Adipocyte (in vitro differentiated cells): ENCODE results near the gene SOBP.
A peak's percentile ranks its signal among the peaks of the same experiment; 100 is the strongest.

Experiments
- DNase-seq: peaks from one replicate; pipeline ENCODE4 v3.0.0-alpha.2; 2015; ENCODE audit warnings: low read depth
- H3K27me3 ChIP-seq: replicated peaks from 2 replicates; pipeline ENCODE4 v1.7.0; 2013; ENCODE audit warnings: mild to moderate bottlenecking, low read length, moderate library complexity; ENCODE audit not compliant: control insufficient read depth, insufficient read depth
- H3K36me3 ChIP-seq: 2 replicates; pipeline ENCODE4 v1.7.0; 2013; ENCODE audit warnings: low read length, mild to moderate bottlenecking, moderate library complexity; ENCODE audit not compliant: control insufficient read depth, insufficient read depth, severe bottlenecking
- H3K4me1 ChIP-seq: 2 replicates; pipeline ENCODE4 v1.7.0; 2013; ENCODE audit warnings: mild to moderate bottlenecking, low read length, moderate library complexity; ENCODE audit not compliant: control insufficient read depth, insufficient read depth
- H3K4me3 ChIP-seq: 2 replicates; pipeline ENCODE4 v1.7.0; 2013; ENCODE audit warnings: mild to moderate bottlenecking, low read length, moderate library complexity
- H3K9ac ChIP-seq: 2 replicates; pipeline ENCODE4 v1.7.0; 2013; ENCODE audit warnings: mild to moderate bottlenecking, low read length, moderate library complexity
- H3K9me3 ChIP-seq: 2 replicates; pipeline ENCODE4 v1.7.0; 2013; ENCODE audit warnings: mild to moderate bottlenecking, low read length, moderate library complexity; ENCODE audit not compliant: control insufficient read depth

SOBP gene

GRCh38 chr6:107560657-107561056, 70.7 kb downstream of the SOBP start:
- no peak for DNase-seq
- H3K36me3 ChIP-seq = no peaks in the 10 kb centered on the region
- H3K4me1 ChIP-seq = peaks cover 12% of the 10 kb centered on the region
- no peaks in the 10 kb centered on the region for H3K9me3 ChIP-seq
- no peak overlapping the region for H3K9ac ChIP-seq
- no peaks in the 10 kb centered on the region for H3K27me3 ChIP-seq
- peak overlapping the region; percentile 12 for H3K4me3 ChIP-seq

- no peaks in the 10 kb centered on the region for H3K36me3 ChIP-seq
- H3K27me3 ChIP-seq = no peaks in the 10 kb centered on the region
- H3K4me3 ChIP-seq = peak overlapping the region; percentile 12
- H3K4me1 ChIP-seq = peaks cover 12% of the 10 kb centered on the region
- DNase-seq = no peak
- H3K9me3 ChIP-seq = no peaks in the 10 kb centered on the region
- H3K9ac ChIP-seq = no peak overlapping the region
Observed at GRCh38 chr6:107561306-107561705, 71.4 kb downstream of the SOBP start.

DNA sequence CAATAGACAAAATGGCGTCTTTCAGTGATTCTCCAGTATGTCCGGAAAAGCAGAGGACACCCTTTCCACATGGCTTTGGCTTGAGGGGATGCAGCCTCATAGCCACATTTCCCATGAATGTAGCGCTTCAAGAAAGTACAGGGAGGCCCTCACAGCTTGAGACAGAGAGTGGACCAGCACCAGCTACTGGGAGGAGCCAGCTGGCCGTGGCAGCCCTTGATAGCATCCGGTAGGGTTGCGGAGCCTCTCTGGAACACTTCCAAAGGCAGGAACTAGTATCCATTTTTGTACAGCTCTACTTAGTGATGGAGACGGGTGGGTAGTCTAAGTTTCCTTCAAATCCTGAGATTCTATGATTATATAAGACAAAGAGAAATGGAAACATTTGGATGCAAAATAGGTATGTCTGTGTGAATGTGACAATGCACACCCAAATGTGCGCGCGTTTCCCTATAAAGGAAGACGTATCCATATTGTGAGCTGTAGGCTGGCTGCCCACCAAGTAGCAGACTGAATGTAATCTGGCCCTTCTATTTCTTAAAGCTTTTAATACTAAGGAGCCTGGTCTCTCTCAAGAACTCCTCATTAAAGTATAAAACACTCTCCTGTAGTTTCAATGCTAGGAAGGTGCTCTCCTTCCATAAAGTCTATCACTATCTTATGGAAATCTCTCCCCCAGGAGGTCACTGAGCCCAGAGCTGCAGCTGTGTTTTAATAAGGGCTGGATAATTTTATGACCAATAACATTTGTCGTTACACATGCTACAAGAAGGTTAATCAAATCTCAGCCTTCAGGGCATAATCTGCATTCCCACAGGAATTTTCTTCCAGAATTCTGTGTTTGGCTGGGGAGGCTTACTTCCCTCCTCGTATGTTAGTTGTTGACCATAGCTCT, 74.0 kb downstream of the SOBP start:
- H3K36me3 ChIP-seq = no peaks in the 10 kb centered on the region
- no peaks in the 10 kb centered on the region for H3K27me3 ChIP-seq
- H3K9me3 ChIP-seq = no peaks in the 10 kb centered on the region
- no peak for DNase-seq
- peaks cover 12% of the 10 kb centered on the region for H3K4me1 ChIP-seq
- H3K4me3 ChIP-seq = no peak overlapping the region
- H3K9ac ChIP-seq = no peak overlapping the region

- H3K36me3 ChIP-seq = no peaks in the 10 kb centered on the region
- H3K27me3 ChIP-seq = no peaks in the 10 kb centered on the region
- no peak overlapping the region for H3K9ac ChIP-seq
- no peaks in the 10 kb centered on the region for H3K9me3 ChIP-seq
- H3K4me3 ChIP-seq = no peak overlapping the region
- no peak for DNase-seq
- H3K4me1 ChIP-seq = peaks cover 12% of the 10 kb centered on the region
Observed at GRCh38 chr6:107564589-107564951, 74.7 kb downstream of the SOBP start.

- no peaks in the 10 kb centered on the region for H3K36me3 ChIP-seq
- H3K9ac ChIP-seq = no peak overlapping the region
- H3K4me3 ChIP-seq = no peak overlapping the region
- no peak for DNase-seq
- H3K9me3 ChIP-seq = no peaks in the 10 kb centered on the region
- peaks cover 12% of the 10 kb centered on the region for H3K4me1 ChIP-seq
- H3K27me3 ChIP-seq = no peaks in the 10 kb centered on the region
Observed at GRCh38 chr6:107565165-107565723, 75.3 kb downstream of the SOBP start.

- no peaks in the 10 kb centered on the region for H3K36me3 ChIP-seq
- H3K9me3 ChIP-seq = no peaks in the 10 kb centered on the region
Observed at GRCh38 chr6:107567643-107568042, 77.7 kb downstream of the SOBP start.

GRCh38 chr6:107569473-107569872, 79.6 kb downstream of the SOBP start:
- Histone ChIP-seq H3K27me3 (no peaks in the 10 kb centered on the region), H3K9ac (no peak overlapping the region), H3K36me3 (no peaks in the 10 kb centered on the region), H3K4me1 (no peaks in the 10 kb centered on the region), H3K9me3 (no peaks in the 10 kb centered on the region), H3K4me3 (no peak overlapping the region)
- no peak for DNase-seq

More at GRCh38 chr6:107567643-107568042, 77.7 kb downstream of the SOBP start:
- H3K4me3 ChIP-seq = no peak overlapping the region
- no peaks in the 10 kb centered on the region for H3K27me3 ChIP-seq
- no peaks in the 10 kb centered on the region for H3K4me1 ChIP-seq
- H3K9ac ChIP-seq = no peak overlapping the region
- no peak for DNase-seq

DNA sequence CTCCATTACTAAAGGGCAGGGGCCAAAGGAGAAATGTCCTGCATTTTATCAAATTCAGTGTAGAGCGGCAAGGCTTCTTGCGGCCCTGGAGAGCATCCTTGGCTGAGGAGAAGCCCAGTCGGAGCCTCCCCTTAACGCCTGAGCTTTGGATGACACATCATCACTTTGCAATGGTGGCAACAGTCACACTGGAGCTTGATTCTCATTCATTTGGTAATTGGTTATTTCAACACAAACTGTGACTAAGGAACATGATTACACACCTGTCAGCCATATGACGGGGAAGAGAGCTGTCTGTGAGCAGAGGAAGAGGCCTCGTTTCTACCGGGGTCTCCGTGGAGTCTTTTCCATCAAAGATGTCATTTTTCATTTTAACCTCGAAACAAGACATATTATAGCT, 81.4 kb downstream of the SOBP start:
- Histone ChIP-seq H3K4me3 (no peak overlapping the region), H3K4me1 (peaks cover under 1% of the 10 kb centered on the region), H3K9me3 (no peaks in the 10 kb centered on the region), H3K27me3 (no peaks in the 10 kb centered on the region), H3K36me3 (peaks cover 2% of the 10 kb centered on the region), H3K9ac (no peak overlapping the region)
- DNase-seq = no peak

DNA sequence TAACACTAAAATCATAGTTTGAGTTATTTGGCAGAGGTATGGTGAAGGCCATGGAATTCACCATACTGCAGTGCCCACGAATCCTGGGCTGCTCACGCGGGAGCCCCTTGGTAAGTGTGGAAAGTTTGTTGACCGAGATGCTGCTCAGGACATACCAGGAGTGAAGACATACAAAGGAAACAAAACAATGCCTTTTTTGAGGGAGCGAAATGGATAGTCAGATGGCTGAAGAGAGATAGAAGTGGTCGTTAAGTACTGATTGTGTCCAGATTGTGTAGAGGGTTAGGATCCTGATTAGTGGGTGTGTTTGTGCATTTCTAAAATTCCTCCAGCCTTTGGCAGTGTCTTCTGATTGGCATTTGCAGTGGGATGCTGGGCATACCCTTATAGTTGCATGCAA, 83.0 kb downstream of the SOBP start:
- Histone ChIP-seq H3K9me3 (no peaks in the 10 kb centered on the region), H3K9ac (no peak overlapping the region), H3K27me3 (no peaks in the 10 kb centered on the region), H3K4me1 (peaks cover 7% of the 10 kb centered on the region), H3K4me3 (no peak overlapping the region), H3K36me3 (peaks cover 2% of the 10 kb centered on the region)
- no peak for DNase-seq

DNA sequence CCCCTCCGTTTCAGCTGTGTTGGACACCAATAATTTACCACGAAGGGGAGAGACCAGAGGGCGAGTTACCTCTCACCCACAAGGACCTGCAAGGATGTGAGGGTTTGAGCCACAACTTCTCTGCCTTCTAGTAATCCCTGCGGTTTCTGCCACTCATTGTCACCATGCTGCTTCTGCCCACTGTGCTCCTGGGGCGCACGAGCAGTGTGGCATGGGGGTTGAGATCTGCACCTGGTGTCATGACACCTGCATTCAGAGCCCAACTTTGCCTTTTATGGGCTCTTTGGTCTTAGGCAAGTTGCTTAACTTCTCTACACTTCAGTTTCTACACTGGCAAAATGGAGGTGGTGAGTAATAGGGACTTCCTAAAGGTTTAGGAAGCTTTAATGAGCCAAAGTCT, 84.9 kb downstream of the SOBP start:
- H3K4me1 ChIP-seq = peaks cover 7% of the 10 kb centered on the region
- H3K4me3 ChIP-seq = no peak overlapping the region
- H3K9me3 ChIP-seq = no peaks in the 10 kb centered on the region
- H3K36me3 ChIP-seq = peaks cover 2% of the 10 kb centered on the region
- no peak for DNase-seq
- H3K9ac ChIP-seq = no peak overlapping the region
- no peaks in the 10 kb centered on the region for H3K27me3 ChIP-seq

GRCh38 chr6:107576852-107577251, 86.9 kb downstream of the SOBP start:
- H3K4me3 ChIP-seq = no peak overlapping the region
- peak; percentile 10 for DNase-seq
- no peaks in the 10 kb centered on the region for H3K9me3 ChIP-seq
- H3K9ac ChIP-seq = no peak overlapping the region
- peaks cover 2% of the 10 kb centered on the region for H3K36me3 ChIP-seq
- H3K27me3 ChIP-seq = no peaks in the 10 kb centered on the region
- peaks cover 7% of the 10 kb centered on the region for H3K4me1 ChIP-seq
